HepG2 (cell line): ENCODE data around the gene CAMTA1. TPM values are rescaled to one million over a fixed set of nuclear protein-coding genes. Genes with fewer than 3 reads are reported as not detected.

Source experiments
- ATAC-seq: fragments of 200-7000 bp; cut with Tn5 transposase; 3 replicates; pipeline ENCODE4 v1.9.1; 2020; ENCODE audit warnings: mild to moderate bottlenecking, moderate library complexity
- BruUV-seq: library from RNA; stranded (reverse); fragments of 400-500 nt; replicated peaks from 2 replicates; lab custom pipeline; 2021; lab: Mats Ljungman, UMichigan
- CTCF ChIA-PET: fragments of 300-600 bp; formaldehyde crosslinking; extraction: SDS; loops from one replicate; lab custom pipeline; 2021; ENCODE audit warnings: low total read pairs, inconsistent platforms, low intra/inter-chr PET ratio; lab: Yijun Ruan, JAX
- POLR2A ChIA-PET: fragments of 350-600 bp; sonication (Branson Sonifier 250); formaldehyde crosslinking; loops from one replicate; lab custom pipeline; 2020; ENCODE audit warnings: antibody characterized with exemption, inconsistent platforms; lab: Yijun Ruan, JAX
- DNase-seq: peaks from one replicate; pipeline ENCODE4 v3.0.0-alpha.2; 2015; ENCODE audit warnings: low spot score
- FAIRE-seq: peaks from 3 replicates; lab custom pipeline; 2011; peaks lifted over from hg19 to GRCh38; lab: Jason Lieb, UNC
- H2AFZ ChIP-seq: one replicate; pipeline ENCODE4 v1.6.1; 2011; ENCODE audit warnings: low read length, inconsistent platforms
- H3K27ac ChIP-seq: fragments of 300-600 bp; 3 replicates; pipeline ENCODE4 v1.8.0; 2011; ENCODE audit warnings: mixed run types, mild to moderate bottlenecking, mixed read lengths, low read length, inconsistent platforms; ENCODE audit not compliant: insufficient read depth; ENCODE audit errors: extremely low read length
- H3K27me3 ChIP-seq, 2 experiments: fragments of 200-600 bp in 1 of 2; 2 replicates in 1 of 2; 3 replicates in 1 of 2; pipeline versions ENCODE4 v1.6.0 to v1.8.0; 2011; ENCODE audit warnings: low read length in 2 of 2, mild to moderate bottlenecking in 2 of 2, moderate library complexity in 2 of 2, inconsistent platforms in 1 of 2; ENCODE audit not compliant: insufficient read depth in 2 of 2, control insufficient read depth in 1 of 2
- H3K36me3 ChIP-seq, 2 experiments: fragments of 200-600 bp in 1 of 2; replicated peaks in 1 of 2; 2 replicates in 1 of 2; 3 replicates in 1 of 2; pipeline versions ENCODE4 v1.5.1 to v1.8.0; 2011; ENCODE audit warnings: low read length in 2 of 2, inconsistent platforms in 1 of 2; ENCODE audit not compliant: insufficient read depth in 2 of 2, control insufficient read depth in 1 of 2
- H3K4me1 ChIP-seq: 2 replicates; pipeline ENCODE4 v1.5.1; 2012; ENCODE audit warnings: low read length, inconsistent platforms; ENCODE audit not compliant: insufficient read depth
- H3K4me2 ChIP-seq: 2 replicates; pipeline ENCODE4 v1.6.0; 2011; ENCODE audit warnings: low read depth, low read length, inconsistent platforms
- H3K4me3 ChIP-seq, 3 experiments: fragments of 200-600 bp in 1 of 3; sonication (generic), shearing (Covaris generic) in 1 of 3; replicated peaks in 1 of 3; 2 replicates each; pipeline ENCODE4 v1.5.1; 2011 to 2016; ENCODE audit warnings: low read length in 3 of 3, inconsistent platforms in 2 of 3, low read depth in 2 of 3, mild to moderate bottlenecking in 2 of 3, control low read depth in 1 of 3, mixed read lengths in 1 of 3; ENCODE audit not compliant: insufficient read depth in 1 of 3
- H3K79me2 ChIP-seq: one replicate; pipeline ENCODE4 v1.6.1; 2011; ENCODE audit warnings: low read length, inconsistent platforms; ENCODE audit not compliant: insufficient read depth
- H3K9ac ChIP-seq: 2 replicates; pipeline ENCODE4 v1.6.0; 2011; ENCODE audit warnings: mild to moderate bottlenecking, low read depth, low read length, inconsistent platforms; ENCODE audit not compliant: insufficient read depth
- H3K9me3 ChIP-seq: 2 replicates; pipeline ENCODE4 v1.5.1; 2012; ENCODE audit warnings: mild to moderate bottlenecking, low read length
- H4K20me1 ChIP-seq: 2 replicates; pipeline ENCODE4 v1.6.0; 2011; ENCODE audit warnings: inconsistent platforms, mild to moderate bottlenecking, low read length, moderate library complexity; ENCODE audit not compliant: insufficient read depth
- ARNTL ChIP-seq: sonication (generic); formaldehyde crosslinking; IDR thresholded peaks from 2 replicates; pipeline ENCODE4 v1.4.0; 2020; ENCODE audit warnings: mild to moderate bottlenecking, missing genetic modification reagents
- CEBPG ChIP-seq: IDR thresholded peaks from 2 replicates; pipeline ENCODE4 v1.6.1; 2016
- CTCF ChIP-seq: sonication (generic); formaldehyde crosslinking; IDR thresholded peaks from 2 replicates; pipeline ENCODE4 v1.5.0; 2020; ENCODE audit warnings: mild to moderate bottlenecking, missing genetic modification reagents, moderate library complexity
- HMG20A ChIP-seq: IDR thresholded peaks from 2 replicates; pipeline ENCODE4 v1.6.1; 2016; ENCODE audit warnings: borderline replicate concordance
- NFIC ChIP-seq: IDR thresholded peaks from 2 replicates; pipeline ENCODE4 v1.6.1; 2012; ENCODE audit warnings: mild to moderate bottlenecking, low read length, inconsistent platforms
- SIN3B ChIP-seq: fragments of 150-350 bp; IDR thresholded peaks from 2 replicates; pipeline ENCODE4 v1.6.1; 2014; ENCODE audit warnings: low read length
- STAG1 ChIP-seq: sonication (generic); formaldehyde crosslinking; IDR thresholded peaks from 2 replicates; pipeline ENCODE4 v1.4.0; 2020; ENCODE audit warnings: missing genetic modification reagents
- THAP11 ChIP-seq: IDR thresholded peaks from 2 replicates; pipeline ENCODE4 v1.6.1; 2016; ENCODE audit warnings: missing biosample characterization, missing genetic modification reagents
- ZFP37 ChIP-seq: sonication (generic); formaldehyde crosslinking; IDR thresholded peaks from 2 replicates; pipeline ENCODE4 v1.4.0; 2020; ENCODE audit warnings: missing genetic modification reagents, borderline replicate concordance
- ZMYM4 ChIP-seq: sonication (generic); formaldehyde crosslinking; IDR thresholded peaks from 2 replicates; pipeline ENCODE4 v1.8.1; 2023; ENCODE audit warnings: mild to moderate bottlenecking, missing genetic modification reagents
- ZNF224 ChIP-seq: sonication (generic); formaldehyde crosslinking; IDR thresholded peaks from 2 replicates; pipeline ENCODE4 v1.5.0; 2020; ENCODE audit warnings: mild to moderate bottlenecking, missing genetic modification reagents
- ZNF256 ChIP-seq: sonication (generic); formaldehyde crosslinking; conservative IDR thresholded peaks from 2 replicates; pipeline ENCODE4 v1.4.0; 2020; ENCODE audit warnings: missing genetic modification reagents
- ZNF337 ChIP-seq: sonication (generic); formaldehyde crosslinking; IDR thresholded peaks from 2 replicates; pipeline ENCODE4 v1.5.1; 2020; ENCODE audit warnings: missing genetic modification reagents, low read depth, mild to moderate bottlenecking, borderline replicate concordance
- ZNF577 ChIP-seq: sonication (generic); formaldehyde crosslinking; IDR thresholded peaks from 2 replicates; pipeline ENCODE4 v1.4.0; 2020; ENCODE audit warnings: mild to moderate bottlenecking, low read depth, missing genetic modification reagents, borderline replicate concordance
- ZNF678 ChIP-seq: sonication (generic); formaldehyde crosslinking; IDR thresholded peaks from 2 replicates; pipeline ENCODE4 v1.4.0; 2020; ENCODE audit warnings: mild to moderate bottlenecking, missing genetic modification reagents
- ZNF781 ChIP-seq: sonication (generic); formaldehyde crosslinking; IDR thresholded peaks from 2 replicates; pipeline ENCODE4 v1.5.1; 2020; ENCODE audit warnings: borderline replicate concordance, mild to moderate bottlenecking, missing genetic modification reagents; ENCODE audit errors: not compliant biosample characterization
- WGBS: methylation state at CpG from one replicate; pipeline ENCODE4 v1.1.6; 2017; ENCODE audit warnings: low lambda C conversion rate; 5-methylcytosine and 5-hydroxymethylcytosine counted together
- in situ Hi-C: cut with HindIII; loops from 2 replicates; pipeline ENCODE4 v1.10.0; 2017; ENCODE audit warnings: low pct_unique_long_range_greater_than_20kb; ENCODE audit not compliant: extremely low pct_ligation_motif_present
- intact Hi-C: fragments of 100-400 bp; cut with micrococcal nuclease; formaldehyde crosslinking; loops from one replicate; pipeline ENCODE4 v1.10.0; 2022; ENCODE audit not compliant: unreplicated experiment
- polyA plus RNA-seq, 8 experiments: library from polyadenylated mRNA; depleted of rRNA in 3 of 8; stranded (reverse) in 7 of 8; unstranded in 1 of 8; fragments of >200 nt; fragmentation: Illumina TruSeq in 4 of 8; extraction: Trizol in 4 of 8; gene quantifications; 2 replicates each; pipeline versions ENCODE4 v1.2.1 to v1.2.3, GENCODE V29; 2011 to 2016; ENCODE audit warnings: low read depth in 4 of 8, missing spikeins in 1 of 8, mixed read lengths in 1 of 8; ENCODE audit not compliant: insufficient read depth in 1 of 8
- total RNA-seq, 5 experiments: library from RNA; depleted of rRNA; stranded (reverse); fragments of >200 nt; fragmentation: Illumina TruSeq; extraction: Trizol; gene quantifications; 2 replicates each; pipeline ENCODE4 v1.2.3, GENCODE V29; 2016; ENCODE audit warnings: low read depth in 1 of 5

CAMTA1 gene
- total and polyA plus RNA-seq, 2 of the 13 experiments (the other 11 are each of a cell fraction or from before 2014, with no cell fraction given), result 25.0 to 36.4 TPM

- Histone ChIP-seq H3K27me3 (peaks cover 6 to 38% of the 10 kb centered on the region in 2 experiments; a peak in 3 of 5 replicates), H2AFZ (no peak overlapping the region), H3K4me2 (no peak overlapping the region), H3K36me3 (no peaks in the 10 kb centered on the region), H3K4me3 (no peak overlapping the region), H4K20me1 (no peaks in the 10 kb centered on the region), H3K4me1 (no peaks in the 10 kb centered on the region), H3K79me2 (no peaks in the 10 kb centered on the region), H3K9me3 (no peaks in the 10 kb centered on the region), H3K9ac (no peak overlapping the region), H3K27ac (no peak overlapping the region)
- CTCF ChIA-PET, result no interaction called here
- intact Hi-C loops (no loop called here), in situ Hi-C loops (no loop called here)
- no peak for FAIRE-seq
- no peak for ATAC-seq
- 0% methylated on average over 2 of the region's 2 CpGs for WGBS
- DNase-seq, result no peak
- no TSS peak for BruUV-seq
- TF ChIP-seq ZNF256 (CRISPR knock-in tag), result no peak
- no peak for TF ChIP-seq CEBPG (CRISPR knock-in tag)
- no peak for TF ChIP-seq ZNF224 (CRISPR knock-in tag)
- POLR2A ChIA-PET, result no interaction called here
Observed at GRCh38 chr1:7575041-7575400, 789.8 kb downstream of the CAMTA1 start.

- CTCF ChIA-PET, result no interaction called here
- peak; percentile 55 for ATAC-seq
- no peak for DNase-seq
- WGBS, result 9% methylated on average over 9 of the region's 14 CpGs
- H3K4me1 ChIP-seq, result no peaks in the 10 kb centered on the region
- H3K79me2 ChIP-seq, result no peaks in the 10 kb centered on the region
- no peak for TF ChIP-seq ZMYM4 (CRISPR knock-in tag)
- TF ChIP-seq STAG1 (CRISPR knock-in tag), result peak; percentile 52
- TF ChIP-seq SIN3B, result no peak
- no peak for TF ChIP-seq HMG20A (CRISPR knock-in tag)
- peak; percentile 52 for TF ChIP-seq CTCF (CRISPR knock-in tag)
- TF ChIP-seq ARNTL (CRISPR knock-in tag), result no peak
- TF ChIP-seq ZNF337 (CRISPR knock-in tag), result no peak
- TF ChIP-seq ZFP37 (CRISPR knock-in tag), result no peak
- no peak for TF ChIP-seq ZNF781 (CRISPR knock-in tag)
- no peak for TF ChIP-seq NFIC
- no peak for TF ChIP-seq ZNF678 (CRISPR knock-in tag)
- TF ChIP-seq ZNF577 (CRISPR knock-in tag), result no peak
- no peak for TF ChIP-seq THAP11
- no peak overlapping the region for H3K4me2 ChIP-seq
- H3K27ac ChIP-seq, result no peak overlapping the region
- H3K27me3 ChIP-seq, result peaks cover 5 to 44% of the 10 kb centered on the region in 2 experiments; a peak in 3 of 5 replicates
- FAIRE-seq, result no peak
- no peaks in the 10 kb centered on the region for H3K36me3 ChIP-seq
- no peak overlapping the region for H3K4me3 ChIP-seq
- H3K9me3 ChIP-seq, result no peaks in the 10 kb centered on the region
- H2AFZ ChIP-seq, result no peak overlapping the region
- no peaks in the 10 kb centered on the region for H4K20me1 ChIP-seq
- intact Hi-C loops, result no loop called here
- no peak overlapping the region for H3K9ac ChIP-seq
- no TSS peak for BruUV-seq
- in situ Hi-C loops, result no loop called here
- POLR2A ChIA-PET, result no interaction called here
Observed at GRCh38 chr1:7576946-7577657, 791.8 kb downstream of the CAMTA1 start.
